ENCODE results near the gene CCM2.

The CCM2 gene

DNA sequence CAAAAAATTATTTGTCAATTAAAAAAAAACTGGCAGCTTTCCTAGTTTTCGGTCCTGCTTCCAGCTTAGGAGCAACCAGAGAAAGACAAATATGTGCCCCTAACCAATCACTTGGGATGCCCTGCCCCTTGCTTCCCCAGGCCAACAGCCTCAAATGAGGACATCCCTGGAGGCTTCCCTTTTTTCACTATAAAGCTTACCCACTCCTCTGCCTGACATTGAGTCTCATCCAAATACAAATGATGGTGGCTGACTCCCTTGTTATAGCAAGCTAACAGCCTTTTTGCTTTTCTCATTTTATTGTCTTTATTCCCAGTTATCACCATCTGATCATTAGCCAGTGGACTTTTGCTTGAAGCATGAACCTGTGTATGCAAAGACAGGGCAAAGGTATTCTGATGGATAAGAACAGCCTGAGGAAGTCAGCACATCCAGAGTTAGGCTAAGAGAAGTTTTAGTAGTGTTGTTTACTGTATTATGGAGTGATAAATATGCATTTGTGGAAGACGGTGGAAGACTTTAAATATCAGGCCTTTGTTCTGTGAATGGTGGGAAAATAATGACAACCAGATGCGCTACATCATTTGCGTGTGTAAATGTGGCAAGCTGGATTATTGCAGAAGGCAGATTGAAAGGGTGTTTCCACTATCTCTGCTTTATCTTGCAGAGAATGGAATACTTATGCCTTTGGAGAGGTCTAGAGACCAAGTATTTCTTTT lies 1.7 kb upstream of the CCM2 start:
- Histone ChIP-seq H3K9ac (ENCODE audit: low read depth, low read length) (peak overlapping the region; percentile 89; the same call in 1 of the 2 replicates), H3K27me3 (ENCODE audit: insufficient read depth, low read length) (no peaks in the 10 kb centered on the region), H3K36me3 (ENCODE audit: insufficient read depth, low read depth, low read length) (no peaks in the 10 kb centered on the region), H3K4me1 (ENCODE audit: insufficient read depth, low read length) (peaks cover 6% of the 10 kb centered on the region; the same call in 1 of the 2 replicates), H3K4me3 (ENCODE audit: low read length) (peak overlapping the region; percentile 95; the same call in 1 of the 2 replicates), H3K27ac (ENCODE audit: low read length) (no peak overlapping the region), H3K9me3 (ENCODE audit: insufficient read depth, low read depth, low read length) (no peaks in the 10 kb centered on the region)

GRCh38 chr7:44999245-45000092 lies 532 bp upstream of the CCM2 start:
- Histone ChIP-seq H3K4me1 (ENCODE audit: insufficient read depth, low read length) (peaks cover 6% of the 10 kb centered on the region; the same call in 1 of the 2 replicates), H3K36me3 (ENCODE audit: insufficient read depth, low read depth, low read length) (no peaks in the 10 kb centered on the region), H3K9ac (ENCODE audit: low read depth, low read length) (peak overlapping the region; percentile 89), H3K27me3 (ENCODE audit: insufficient read depth, low read length) (no peaks in the 10 kb centered on the region), H3K9me3 (ENCODE audit: insufficient read depth, low read depth, low read length) (no peaks in the 10 kb centered on the region), H3K27ac (ENCODE audit: low read length) (no peak overlapping the region), H3K4me3 (ENCODE audit: low read length) (peak overlapping the region; percentile 95)

- H3K9me3 ChIP-seq (ENCODE audit: insufficient read depth, low read depth, low read length) = no peaks in the 10 kb centered on the region
- H3K4me1 ChIP-seq (ENCODE audit: insufficient read depth, low read length) = peaks cover 6% of the 10 kb centered on the region; the same call in 1 of the 2 replicates
- peak overlapping the region; percentile 85; the same call in 1 of the 2 replicates for H3K9ac ChIP-seq (ENCODE audit: low read depth, low read length)
Observed at GRCh38 chr7:45001138-45001694, 1.2 kb downstream of the CCM2 start.

DNA sequence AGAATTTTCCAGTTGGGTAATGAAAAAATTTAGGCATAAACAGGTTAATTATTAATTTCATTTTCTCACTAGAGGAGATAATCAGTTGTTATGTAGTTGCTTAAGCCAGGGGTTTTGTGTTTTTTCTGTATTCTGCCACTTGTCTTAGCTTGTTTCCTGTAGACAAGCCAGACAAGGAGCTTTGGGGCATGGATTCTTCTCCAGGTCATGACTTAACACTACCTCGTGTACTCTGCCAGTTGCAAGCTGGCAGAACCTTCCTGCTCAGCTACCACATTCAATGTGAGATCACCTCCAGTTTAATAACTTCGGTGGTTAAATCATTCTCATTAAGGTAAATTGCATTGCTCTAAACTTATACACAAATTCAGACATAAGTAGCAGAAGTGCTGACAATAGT lies 1.8 kb downstream of the CCM2 start:
- H3K36me3 ChIP-seq (ENCODE audit: insufficient read depth, low read depth, low read length) = no peaks in the 10 kb centered on the region; the same call in 1 of the 2 replicates
- no peak overlapping the region for H3K27ac ChIP-seq (ENCODE audit: low read length)
- H3K4me3 ChIP-seq (ENCODE audit: low read length) = 0 out of 2 replicates have a peak overlapping the region, but pooled peaks have one; percentile 90
- no peaks in the 10 kb centered on the region for H3K9me3 ChIP-seq (ENCODE audit: insufficient read depth, low read depth, low read length)
- no peak overlapping the region for H3K9ac ChIP-seq (ENCODE audit: low read depth, low read length)
- peaks cover 6% of the 10 kb centered on the region; the same call in 1 of the 2 replicates for H3K4me1 ChIP-seq (ENCODE audit: insufficient read depth, low read length)
- H3K27me3 ChIP-seq (ENCODE audit: insufficient read depth, low read length) = no peaks in the 10 kb centered on the region

More at GRCh38 chr7:45001138-45001694, 1.2 kb downstream of the CCM2 start:
- H3K27me3 ChIP-seq (ENCODE audit: insufficient read depth, low read length) = no peaks in the 10 kb centered on the region
- no peaks in the 10 kb centered on the region for H3K36me3 ChIP-seq (ENCODE audit: insufficient read depth, low read depth, low read length)
- H3K27ac ChIP-seq (ENCODE audit: low read length) = no peak overlapping the region
- peak overlapping the region; percentile 90 for H3K4me3 ChIP-seq (ENCODE audit: low read length)

DNA sequence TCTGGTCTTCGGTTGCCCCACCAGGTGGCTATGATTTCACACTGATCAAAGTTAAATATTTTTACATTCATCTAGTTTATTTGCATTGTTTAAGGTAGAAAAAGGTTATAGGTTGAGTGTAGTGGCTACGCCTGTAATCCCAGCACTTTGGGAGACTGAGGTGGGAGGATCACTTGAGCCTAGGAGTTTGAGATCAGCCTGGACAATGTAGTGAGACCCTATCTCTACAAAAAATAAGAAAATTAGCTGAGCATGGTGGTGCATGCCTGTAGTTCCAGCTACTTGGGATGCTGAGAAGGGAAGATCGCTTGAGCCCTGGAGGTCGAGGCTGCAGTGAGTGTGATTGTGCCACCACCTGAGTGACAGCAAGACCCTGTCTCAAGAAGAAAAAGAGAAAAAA lies 3.8 kb downstream of the CCM2 start:
- Histone ChIP-seq H3K27ac (ENCODE audit: low read length) (no peak overlapping the region), H3K4me1 (ENCODE audit: insufficient read depth, low read length) (peaks cover 6% of the 10 kb centered on the region; the same call in 1 of the 2 replicates), H3K9ac (ENCODE audit: low read depth, low read length) (no peak overlapping the region), H3K36me3 (ENCODE audit: insufficient read depth, low read depth, low read length) (no peaks in the 10 kb centered on the region; the same call in 1 of the 2 replicates), H3K9me3 (ENCODE audit: insufficient read depth, low read depth, low read length) (no peaks in the 10 kb centered on the region), H3K4me3 (ENCODE audit: low read length) (no peak overlapping the region), H3K27me3 (ENCODE audit: insufficient read depth, low read length) (no peaks in the 10 kb centered on the region)

DNA sequence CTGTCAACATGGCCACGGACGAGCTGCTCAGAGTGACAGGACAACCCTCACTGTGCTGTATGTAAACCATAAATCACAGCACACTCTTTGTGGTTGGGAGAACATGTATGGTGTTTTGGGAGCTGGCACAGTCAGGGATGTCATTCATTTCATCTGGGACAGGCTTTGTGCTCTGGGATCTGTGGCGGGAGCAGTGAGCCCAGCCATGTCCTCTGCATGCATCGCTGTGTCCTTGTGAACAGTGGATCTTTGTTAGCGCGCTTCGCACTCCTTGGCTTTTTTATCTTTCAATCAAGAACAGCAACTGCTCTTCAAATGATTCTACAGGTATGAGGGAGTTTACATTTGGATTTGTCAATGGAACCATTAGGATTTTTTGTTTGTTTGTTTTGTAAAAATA lies 7.1 kb downstream of the CCM2 start:
- Histone ChIP-seq H3K4me1 (ENCODE audit: insufficient read depth, low read length) (no peaks in the 10 kb centered on the region), H3K27ac (ENCODE audit: low read length) (no peak overlapping the region), H3K4me3 (ENCODE audit: low read length) (no peak overlapping the region), H3K27me3 (ENCODE audit: insufficient read depth, low read length) (no peaks in the 10 kb centered on the region), H3K9me3 (ENCODE audit: insufficient read depth, low read depth, low read length) (no peaks in the 10 kb centered on the region), H3K9ac (ENCODE audit: low read depth, low read length) (no peak overlapping the region), H3K36me3 (ENCODE audit: insufficient read depth, low read depth, low read length) (no peaks in the 10 kb centered on the region; the same call in 1 of the 2 replicates)

DNA sequence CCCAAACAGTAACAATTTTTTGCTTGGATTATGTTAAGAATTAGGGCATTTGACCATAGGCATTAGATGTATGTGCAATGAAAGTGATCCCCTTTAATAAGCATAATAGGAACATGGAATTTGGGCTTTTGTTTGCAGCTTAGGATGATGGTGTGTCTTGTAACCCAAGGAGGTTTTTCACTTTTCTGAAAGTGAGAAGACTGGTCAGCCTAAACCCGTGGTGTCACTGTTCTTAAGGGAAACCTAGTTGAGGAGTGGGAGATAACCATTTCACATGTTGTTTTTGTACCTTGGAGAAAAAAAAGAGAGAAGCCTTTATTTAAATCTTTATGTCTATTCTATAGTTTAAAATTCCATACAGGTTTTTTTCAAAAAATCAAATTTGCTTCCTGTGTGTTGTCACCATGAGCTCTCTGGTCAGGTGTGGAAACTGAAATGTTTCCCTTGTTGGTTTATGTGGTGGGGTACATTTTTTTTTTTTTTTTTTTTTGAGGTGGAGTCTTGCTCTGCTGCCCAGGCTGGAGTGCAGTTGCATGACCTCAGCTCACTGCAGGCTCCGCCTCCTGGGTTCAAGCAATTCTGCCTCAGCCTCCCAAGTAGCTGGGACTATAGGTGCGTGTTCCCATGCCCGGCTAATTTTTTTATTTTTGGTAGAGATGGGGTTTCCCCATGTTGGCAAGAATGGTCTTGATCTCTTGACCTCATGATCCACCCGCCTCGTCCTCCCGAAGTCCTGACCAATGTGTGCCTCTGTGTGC lies 7.7 kb downstream of the CCM2 start:
- H3K27ac ChIP-seq (ENCODE audit: low read length) = no peak overlapping the region

GRCh38 chr7:45013465-45013967 lies 13.5 kb downstream of the CCM2 start:
- H3K4me3 ChIP-seq (ENCODE audit: low read length) = no peak overlapping the region
- no peaks in the 10 kb centered on the region for H3K36me3 ChIP-seq (ENCODE audit: insufficient read depth, low read depth, low read length)
- peaks cover 11% of the 10 kb centered on the region for H3K9me3 ChIP-seq (ENCODE audit: insufficient read depth, low read depth, low read length)
- no peak overlapping the region for H3K9ac ChIP-seq (ENCODE audit: low read depth, low read length)
- H3K4me1 ChIP-seq (ENCODE audit: insufficient read depth, low read length) = no peaks in the 10 kb centered on the region
- H3K27me3 ChIP-seq (ENCODE audit: insufficient read depth, low read length) = no peaks in the 10 kb centered on the region
- no peak overlapping the region for H3K27ac ChIP-seq (ENCODE audit: low read length)

More for the DNA sequence above, 7.7 kb downstream of the CCM2 start:
- H3K9me3 ChIP-seq (ENCODE audit: insufficient read depth, low read depth, low read length) = no peaks in the 10 kb centered on the region
- no peak overlapping the region for H3K4me3 ChIP-seq (ENCODE audit: low read length)
- no peaks in the 10 kb centered on the region for H3K27me3 ChIP-seq (ENCODE audit: insufficient read depth, low read length)
- no peaks in the 10 kb centered on the region; the same call in 1 of the 2 replicates for H3K36me3 ChIP-seq (ENCODE audit: insufficient read depth, low read depth, low read length)
- no peaks in the 10 kb centered on the region for H3K4me1 ChIP-seq (ENCODE audit: insufficient read depth, low read length)
- H3K9ac ChIP-seq (ENCODE audit: low read depth, low read length) = no peak overlapping the region

DNA sequence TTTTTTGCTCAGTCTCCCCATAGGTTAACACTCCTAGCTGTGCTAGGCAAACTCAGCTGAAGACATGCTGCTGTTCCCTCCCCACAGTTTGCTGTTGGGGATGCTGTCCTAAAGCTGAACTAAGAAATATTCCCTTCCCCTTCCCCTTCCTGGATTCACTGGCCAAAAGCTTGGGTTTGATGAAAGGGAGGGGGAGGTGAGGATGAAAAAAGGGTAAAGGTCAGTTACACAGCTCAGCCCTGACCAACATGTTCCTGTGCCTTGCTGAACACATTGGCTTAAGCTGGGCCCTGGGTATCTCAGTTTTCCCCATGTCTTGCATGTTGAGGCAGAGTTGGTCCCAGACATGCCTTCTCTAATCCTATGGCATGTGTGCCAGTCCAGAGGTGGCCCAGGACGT lies 15.3 kb downstream of the CCM2 start:
- Histone ChIP-seq H3K27me3 (ENCODE audit: insufficient read depth, low read length) (no peaks in the 10 kb centered on the region), H3K4me1 (ENCODE audit: insufficient read depth, low read length) (no peaks in the 10 kb centered on the region), H3K27ac (ENCODE audit: low read length) (no peak overlapping the region), H3K9me3 (ENCODE audit: insufficient read depth, low read depth, low read length) (peaks cover 11% of the 10 kb centered on the region), H3K4me3 (ENCODE audit: low read length) (no peak overlapping the region), H3K9ac (ENCODE audit: low read depth, low read length) (no peak overlapping the region), H3K36me3 (ENCODE audit: insufficient read depth, low read depth, low read length) (no peaks in the 10 kb centered on the region)

DNA sequence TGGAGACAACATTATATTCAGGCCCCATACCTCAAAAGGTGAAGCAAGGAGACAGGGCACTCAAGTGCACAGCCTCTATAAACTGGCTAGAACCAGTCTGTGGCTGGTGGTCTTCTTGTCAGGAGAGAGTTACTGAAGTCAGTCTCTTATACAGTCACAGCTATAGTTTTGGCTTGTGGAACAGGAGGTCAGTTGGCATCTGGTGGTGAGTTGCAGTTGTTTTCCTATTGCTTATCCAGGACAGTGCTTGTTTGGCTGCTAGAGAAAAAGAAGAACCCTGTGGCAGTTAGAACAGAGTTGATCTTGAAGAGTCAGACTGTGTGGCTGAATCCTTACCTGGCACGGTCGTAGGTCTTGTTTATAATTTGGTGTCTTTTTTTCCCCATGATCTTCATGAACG lies 17.3 kb downstream of the CCM2 start:
- Histone ChIP-seq H3K27ac (ENCODE audit: low read length) (no peak overlapping the region), H3K27me3 (ENCODE audit: insufficient read depth, low read length) (no peaks in the 10 kb centered on the region), H3K4me1 (ENCODE audit: insufficient read depth, low read length) (no peaks in the 10 kb centered on the region), H3K9ac (ENCODE audit: low read depth, low read length) (no peak overlapping the region), H3K4me3 (ENCODE audit: low read length) (no peak overlapping the region), H3K9me3 (ENCODE audit: insufficient read depth, low read depth, low read length) (peaks cover 11% of the 10 kb centered on the region), H3K36me3 (ENCODE audit: insufficient read depth, low read depth, low read length) (no peaks in the 10 kb centered on the region)

DNA sequence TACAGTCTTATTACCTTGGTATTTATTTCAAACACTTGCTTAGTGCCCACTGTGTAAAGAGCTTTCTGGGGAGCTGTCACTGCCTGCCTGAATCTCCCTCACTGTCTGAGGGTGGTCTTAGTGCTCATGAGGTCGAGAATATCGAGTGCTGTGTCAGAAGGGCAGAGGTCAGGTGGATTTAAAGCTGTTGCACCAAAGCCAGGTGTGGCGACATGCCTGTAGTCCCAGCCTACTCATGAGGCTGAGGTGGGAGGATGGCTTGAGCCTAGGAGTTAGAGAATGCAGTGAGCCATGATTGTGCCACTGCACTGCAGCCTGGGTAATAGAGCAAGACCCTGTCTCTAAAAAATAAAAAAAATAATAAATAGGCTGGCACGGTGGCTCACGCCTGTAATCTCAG lies 20.9 kb downstream of the CCM2 start:
- H3K27ac ChIP-seq (ENCODE audit: low read length) = no peak overlapping the region
- no peak overlapping the region; the same call in 1 of the 2 replicates for H3K9ac ChIP-seq (ENCODE audit: low read depth, low read length)
- no peaks in the 10 kb centered on the region for H3K36me3 ChIP-seq (ENCODE audit: insufficient read depth, low read depth, low read length)
- H3K4me3 ChIP-seq (ENCODE audit: low read length) = no peak overlapping the region
- no peaks in the 10 kb centered on the region for H3K27me3 ChIP-seq (ENCODE audit: insufficient read depth, low read length)
- no peaks in the 10 kb centered on the region for H3K4me1 ChIP-seq (ENCODE audit: insufficient read depth, low read length)
- peaks cover 11% of the 10 kb centered on the region for H3K9me3 ChIP-seq (ENCODE audit: insufficient read depth, low read depth, low read length)

Data from iPS-20b (cell line).